ENCODE results near the gene OGFOD3. TPM values are rescaled to one million over a fixed set of nuclear protein-coding genes. Genes with fewer than 3 reads are reported as not detected.

OGFOD3 gene
- total and polyA plus RNA-seq, 2 experiments from 2014 or later = 9.6 to 24.6 TPM

DNA sequence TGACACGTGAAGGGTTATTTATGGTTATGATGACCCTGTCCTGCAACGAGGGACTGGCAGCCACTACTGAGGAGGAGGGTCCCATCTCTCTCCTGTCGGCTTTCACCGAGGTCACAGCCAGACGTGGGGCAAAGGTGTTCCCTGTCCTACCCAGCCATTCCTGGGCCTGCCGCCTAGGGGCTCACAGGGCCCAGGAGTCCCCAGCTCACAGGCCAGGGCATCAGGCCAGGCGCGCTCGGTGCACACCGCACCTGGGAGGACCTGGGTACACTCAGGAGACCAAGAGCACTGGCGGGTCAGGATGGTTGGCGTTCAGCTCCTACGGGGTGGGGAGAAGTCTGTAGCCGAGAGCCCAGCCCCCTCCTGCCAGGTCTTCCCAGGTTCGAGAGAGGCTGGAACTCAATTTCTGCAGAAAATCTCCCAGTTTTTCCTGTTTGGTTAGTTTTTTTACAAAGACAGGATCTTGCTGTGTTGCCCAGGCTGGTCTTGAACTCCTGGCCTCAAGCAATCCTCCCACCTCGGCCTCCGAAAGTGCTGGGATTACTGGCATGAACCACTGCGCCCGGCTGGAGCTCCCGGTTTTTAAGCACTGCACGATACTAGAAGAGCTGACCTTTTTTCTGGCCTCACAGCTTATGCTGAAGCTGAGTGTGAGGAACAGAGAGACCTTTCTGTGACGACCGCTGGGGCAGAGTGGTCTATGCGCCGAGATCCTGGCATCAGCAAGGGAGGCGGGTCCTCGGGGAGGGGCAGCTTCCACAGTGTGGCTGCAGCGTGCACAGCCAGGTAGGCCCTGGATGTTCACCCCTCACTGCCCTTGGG is 24.5 kb upstream of the OGFOD3 start:
- no peaks in the 10 kb centered on the region for H3K9me2 ChIP-seq (ENCODE audit: insufficient read depth)
- peaks cover 5% of the 10 kb centered on the region for H3K4me1 ChIP-seq (ENCODE audit: insufficient read depth)
- H4K20me1 ChIP-seq (replicated peaks; ENCODE audit: insufficient read depth) = no peaks in the 10 kb centered on the region; the same call in 1 of the 2 replicates
- no peak for ATAC-seq
- DNase-seq (ENCODE audit: low spot score) = no peak
- Mint-ChIP-seq H3K4me1 (peaks cover 15% of the 10 kb centered on the region), H3K4me3 (no peak overlapping the region), H3K27ac (no peak overlapping the region), H3K36me3 (ENCODE audit: low read depth) (peaks cover 17% of the 10 kb centered on the region), H3K9me3 (no peaks in the 10 kb centered on the region), H3K27me3 (ENCODE audit: insufficient read depth, low read depth, poor library complexity) (peaks cover 15% of the 10 kb centered on the region)
- H3F3A ChIP-seq (replicated peaks; ENCODE audit: low read depth) = peaks cover 3% of the 10 kb centered on the region; the same call in 1 of the 2 replicates
- H3K4me2 ChIP-seq = no peak overlapping the region
- H2AFZ ChIP-seq = no peak overlapping the region
- H3K4me3 ChIP-seq = no peak overlapping the region
- no peaks in the 10 kb centered on the region for H3K36me3 ChIP-seq (ENCODE audit: insufficient read depth)
- TF ChIP-seq EZH2 (IDR thresholded peaks at IDR 0.05; ENCODE audit: low read depth, unreplicated experiment) (no peak), REST (IDR thresholded peaks at IDR 0.05; ENCODE audit: unreplicated experiment) (no peak), JUNB (IDR thresholded peaks at IDR 0.05; ENCODE audit: unreplicated experiment) (no peak), EZH2phosphoT487 (IDR thresholded peaks at IDR 0.05; ENCODE audit: unreplicated experiment) (no peak), STAT1 (IDR thresholded peaks at IDR 0.05; ENCODE audit: unreplicated experiment) (no peak), CREB1 (CRISPR knock-in tag; IDR thresholded peaks at IDR 0.05; ENCODE audit: low read depth) (no peak), ZNF331 (CRISPR knock-in tag; IDR thresholded peaks at IDR 0.05; ENCODE audit: low read depth) (no peak), POLR2AphosphoS5 (IDR thresholded peaks at IDR 0.05; ENCODE audit: low read depth) (no peak)
- TF ChIP-seq, protein P1, sequence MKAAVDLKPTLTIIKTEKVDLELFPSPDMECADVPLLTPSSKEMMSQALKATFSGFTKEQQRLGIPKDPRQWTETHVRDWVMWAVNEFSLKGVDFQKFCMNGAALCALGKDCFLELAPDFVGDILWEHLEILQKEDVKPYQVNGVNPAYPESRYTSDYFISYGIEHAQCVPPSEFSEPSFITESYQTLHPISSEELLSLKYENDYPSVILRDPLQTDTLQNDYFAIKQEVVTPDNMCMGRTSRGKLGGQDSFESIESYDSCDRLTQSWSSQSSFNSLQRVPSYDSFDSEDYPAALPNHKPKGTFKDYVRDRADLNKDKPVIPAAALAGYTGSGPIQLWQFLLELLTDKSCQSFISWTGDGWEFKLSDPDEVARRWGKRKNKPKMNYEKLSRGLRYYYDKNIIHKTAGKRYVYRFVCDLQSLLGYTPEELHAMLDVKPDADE (IDR thresholded peaks at IDR 0.05) = no peak
- TF ChIP-seq, protein P2, sequence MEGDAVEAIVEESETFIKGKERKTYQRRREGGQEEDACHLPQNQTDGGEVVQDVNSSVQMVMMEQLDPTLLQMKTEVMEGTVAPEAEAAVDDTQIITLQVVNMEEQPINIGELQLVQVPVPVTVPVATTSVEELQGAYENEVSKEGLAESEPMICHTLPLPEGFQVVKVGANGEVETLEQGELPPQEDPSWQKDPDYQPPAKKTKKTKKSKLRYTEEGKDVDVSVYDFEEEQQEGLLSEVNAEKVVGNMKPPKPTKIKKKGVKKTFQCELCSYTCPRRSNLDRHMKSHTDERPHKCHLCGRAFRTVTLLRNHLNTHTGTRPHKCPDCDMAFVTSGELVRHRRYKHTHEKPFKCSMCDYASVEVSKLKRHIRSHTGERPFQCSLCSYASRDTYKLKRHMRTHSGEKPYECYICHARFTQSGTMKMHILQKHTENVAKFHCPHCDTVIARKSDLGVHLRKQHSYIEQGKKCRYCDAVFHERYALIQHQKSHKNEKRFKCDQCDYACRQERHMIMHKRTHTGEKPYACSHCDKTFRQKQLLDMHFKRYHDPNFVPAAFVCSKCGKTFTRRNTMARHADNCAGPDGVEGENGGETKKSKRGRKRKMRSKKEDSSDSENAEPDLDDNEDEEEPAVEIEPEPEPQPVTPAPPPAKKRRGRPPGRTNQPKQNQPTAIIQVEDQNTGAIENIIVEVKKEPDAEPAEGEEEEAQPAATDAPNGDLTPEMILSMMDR (conservative IDR thresholded peaks at IDR 0.05; ENCODE audit: low read depth in 2 of 2) = no peak
- H3K27me3 ChIP-seq (ENCODE audit: insufficient read depth) = no peaks in the 10 kb centered on the region
- no peak overlapping the region for H3K27ac ChIP-seq (ENCODE audit: low read depth)
- no peaks in the 10 kb centered on the region for H3K79me2 ChIP-seq (replicated peaks; ENCODE audit: insufficient read depth)
